Measurements from ENCODE around the gene CTBS.

CTBS gene, protein sequence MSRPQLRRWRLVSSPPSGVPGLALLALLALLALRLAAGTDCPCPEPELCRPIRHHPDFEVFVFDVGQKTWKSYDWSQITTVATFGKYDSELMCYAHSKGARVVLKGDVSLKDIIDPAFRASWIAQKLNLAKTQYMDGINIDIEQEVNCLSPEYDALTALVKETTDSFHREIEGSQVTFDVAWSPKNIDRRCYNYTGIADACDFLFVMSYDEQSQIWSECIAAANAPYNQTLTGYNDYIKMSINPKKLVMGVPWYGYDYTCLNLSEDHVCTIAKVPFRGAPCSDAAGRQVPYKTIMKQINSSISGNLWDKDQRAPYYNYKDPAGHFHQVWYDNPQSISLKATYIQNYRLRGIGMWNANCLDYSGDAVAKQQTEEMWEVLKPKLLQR

DNA sequence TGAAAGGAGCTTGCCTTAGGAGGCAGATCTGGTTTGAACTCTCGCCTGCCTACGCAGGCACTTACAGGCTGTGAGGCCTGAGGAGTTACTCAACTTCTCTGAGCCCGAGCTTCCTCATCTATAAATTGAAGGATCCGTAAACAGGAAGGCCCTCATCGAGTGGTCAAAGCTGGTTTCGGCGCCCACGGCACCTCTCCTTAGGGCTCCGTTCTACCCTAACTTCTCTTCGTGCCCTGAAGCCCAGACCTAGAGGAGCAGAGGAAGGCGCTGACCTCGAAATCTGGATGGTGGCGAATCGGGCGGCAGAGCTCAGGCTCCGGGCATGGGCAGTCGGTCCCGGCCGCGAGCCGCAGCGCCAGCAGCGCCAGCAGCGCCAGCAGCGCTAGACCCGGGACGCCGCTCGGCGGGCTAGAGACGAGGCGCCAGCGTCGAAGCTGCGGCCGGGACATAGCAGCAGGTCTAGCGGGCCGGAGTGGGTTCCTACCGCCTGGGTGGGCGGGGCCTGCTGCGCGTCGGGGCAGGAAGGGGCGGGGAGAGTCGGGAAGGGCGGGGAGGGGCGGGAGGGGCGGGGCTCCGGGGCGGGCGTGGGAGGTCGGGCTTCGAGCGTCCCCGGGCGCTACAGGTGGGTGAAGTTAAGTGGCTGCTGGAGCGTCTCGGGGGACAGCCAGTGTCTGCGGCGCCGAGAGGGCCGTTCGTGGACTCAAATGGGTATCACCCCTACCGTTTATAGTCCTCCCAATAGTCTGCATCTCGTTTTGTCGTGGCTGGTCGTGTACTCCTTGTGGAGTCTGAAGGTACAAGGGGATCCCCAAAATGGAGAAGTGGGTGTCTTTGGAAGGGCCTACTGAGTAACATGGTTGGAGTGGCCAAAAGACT lies at the start of gene CTBS:
Gene CTBS, minus strand, starts transcription at position 474 of the 876 bp plus-strand sequence. Its CDS starts 25 bp downstream, at position 449.
- TF ChIP-seq, protein P1, sequence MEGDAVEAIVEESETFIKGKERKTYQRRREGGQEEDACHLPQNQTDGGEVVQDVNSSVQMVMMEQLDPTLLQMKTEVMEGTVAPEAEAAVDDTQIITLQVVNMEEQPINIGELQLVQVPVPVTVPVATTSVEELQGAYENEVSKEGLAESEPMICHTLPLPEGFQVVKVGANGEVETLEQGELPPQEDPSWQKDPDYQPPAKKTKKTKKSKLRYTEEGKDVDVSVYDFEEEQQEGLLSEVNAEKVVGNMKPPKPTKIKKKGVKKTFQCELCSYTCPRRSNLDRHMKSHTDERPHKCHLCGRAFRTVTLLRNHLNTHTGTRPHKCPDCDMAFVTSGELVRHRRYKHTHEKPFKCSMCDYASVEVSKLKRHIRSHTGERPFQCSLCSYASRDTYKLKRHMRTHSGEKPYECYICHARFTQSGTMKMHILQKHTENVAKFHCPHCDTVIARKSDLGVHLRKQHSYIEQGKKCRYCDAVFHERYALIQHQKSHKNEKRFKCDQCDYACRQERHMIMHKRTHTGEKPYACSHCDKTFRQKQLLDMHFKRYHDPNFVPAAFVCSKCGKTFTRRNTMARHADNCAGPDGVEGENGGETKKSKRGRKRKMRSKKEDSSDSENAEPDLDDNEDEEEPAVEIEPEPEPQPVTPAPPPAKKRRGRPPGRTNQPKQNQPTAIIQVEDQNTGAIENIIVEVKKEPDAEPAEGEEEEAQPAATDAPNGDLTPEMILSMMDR (IDR thresholded peaks at IDR 0.05) = no peak

DNA sequence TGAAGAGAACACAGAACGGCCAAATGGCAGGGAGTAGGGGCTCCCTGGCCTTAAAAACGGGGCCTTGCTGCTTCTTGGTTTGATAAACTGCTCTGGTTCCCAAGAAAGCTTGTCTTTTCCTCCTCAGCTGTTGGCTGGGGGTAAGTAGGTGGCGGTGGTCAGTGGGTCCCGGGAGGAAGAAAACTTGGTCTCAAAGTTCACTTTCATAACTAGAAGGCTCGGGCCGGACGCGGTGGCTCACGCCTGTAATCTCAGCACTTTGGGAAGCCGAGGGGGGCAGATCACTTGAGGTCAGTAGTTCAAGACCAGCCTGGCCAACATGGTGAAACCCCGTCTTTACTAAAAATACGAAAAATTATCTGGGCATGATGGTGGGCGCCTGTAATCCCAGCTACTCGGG lies 47.3 kb upstream of the CTBS start:
- TF ChIP-seq, protein P1 (IDR thresholded peaks at IDR 0.05) = no peak

DNA sequence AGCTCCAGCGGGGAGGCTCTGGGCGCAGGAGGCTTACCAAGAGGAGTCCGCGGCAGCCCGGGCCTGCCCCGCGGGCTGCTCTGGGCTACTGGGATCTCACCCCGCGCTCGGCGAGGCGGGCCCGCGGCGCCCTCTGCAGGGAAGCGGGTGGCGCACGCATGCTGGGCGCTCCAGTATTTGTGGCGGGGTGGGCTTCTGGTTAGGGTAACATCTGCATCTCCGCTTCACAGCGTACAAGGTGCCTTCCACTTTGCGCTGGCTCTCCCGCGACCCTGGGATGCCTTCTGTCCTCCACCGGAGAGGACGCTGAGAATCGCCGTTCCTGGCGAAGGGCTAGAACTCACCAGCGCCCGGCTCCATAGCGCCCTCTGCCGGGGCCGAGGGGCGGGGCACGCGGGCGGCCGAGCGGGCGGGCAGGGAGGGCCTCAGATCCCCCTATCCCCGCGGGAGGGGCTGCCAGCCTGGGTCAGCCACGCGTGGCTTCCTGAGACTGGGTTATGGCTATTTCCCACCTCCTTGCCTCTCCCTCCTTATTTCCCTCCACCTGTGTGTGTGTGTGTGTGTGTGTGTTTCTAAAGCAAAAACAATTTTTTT lies 46.6 kb upstream of the CTBS start:
- TF ChIP-seq, protein P1 (IDR thresholded peaks at IDR 0.05) = peak; percentile 99

DNA sequence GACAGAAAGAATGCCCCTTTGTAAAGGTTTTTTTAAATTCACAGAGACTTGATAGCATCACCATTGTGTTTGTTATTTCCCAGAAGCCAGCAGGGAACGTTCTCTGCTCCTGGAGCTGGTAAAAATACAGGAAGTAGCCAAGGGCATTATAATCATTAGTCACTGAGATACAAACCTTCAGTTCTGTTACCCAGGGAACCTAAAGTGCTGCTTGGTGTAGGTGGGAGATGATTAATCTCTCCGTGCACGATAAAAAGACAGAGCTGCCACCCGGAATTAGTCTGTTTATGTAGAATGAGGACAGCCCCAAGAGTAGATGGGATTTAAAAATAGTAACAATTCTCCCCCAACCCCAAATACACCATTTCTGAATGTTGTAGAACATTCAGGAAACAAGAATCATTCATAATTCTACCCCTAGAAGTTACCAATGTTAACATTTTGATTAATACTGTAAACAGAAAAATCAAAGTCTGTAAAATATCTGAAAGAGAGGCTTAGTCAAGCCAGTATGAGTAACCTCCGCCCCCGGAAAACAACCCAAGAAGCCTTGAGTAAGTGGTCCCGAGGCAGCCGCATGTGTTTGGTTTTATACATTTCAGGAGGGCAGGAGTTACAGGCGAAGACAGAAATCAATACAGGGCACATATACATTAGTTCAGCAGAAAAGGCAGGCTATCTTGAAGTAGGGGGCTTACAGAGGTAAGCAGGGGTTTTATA lies 45.3 kb upstream of the CTBS start:
- TF ChIP-seq, protein P1 (IDR thresholded peaks at IDR 0.05) = no peak

DNA sequence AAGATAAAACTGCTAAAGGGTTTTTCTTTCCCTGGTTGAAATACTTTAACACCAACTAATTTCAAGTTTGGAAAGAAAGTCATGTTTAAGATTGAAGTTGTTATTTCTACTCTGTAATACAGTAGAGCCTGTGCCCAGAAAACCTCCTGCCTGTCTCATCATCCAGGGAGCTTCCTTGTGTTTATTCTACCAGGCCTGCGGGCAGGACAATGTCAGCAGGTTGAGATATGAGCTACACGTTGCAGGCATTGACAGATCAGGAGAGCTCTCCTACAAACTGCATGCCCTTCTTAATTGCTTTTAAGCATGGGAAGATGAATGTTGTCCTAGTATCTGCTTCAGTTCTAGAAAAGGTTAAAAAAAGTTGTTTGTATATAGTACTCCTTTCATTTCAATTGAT lies 43.1 kb upstream of the CTBS start:
- TF ChIP-seq, protein P1 (IDR thresholded peaks at IDR 0.05) = no peak

DNA sequence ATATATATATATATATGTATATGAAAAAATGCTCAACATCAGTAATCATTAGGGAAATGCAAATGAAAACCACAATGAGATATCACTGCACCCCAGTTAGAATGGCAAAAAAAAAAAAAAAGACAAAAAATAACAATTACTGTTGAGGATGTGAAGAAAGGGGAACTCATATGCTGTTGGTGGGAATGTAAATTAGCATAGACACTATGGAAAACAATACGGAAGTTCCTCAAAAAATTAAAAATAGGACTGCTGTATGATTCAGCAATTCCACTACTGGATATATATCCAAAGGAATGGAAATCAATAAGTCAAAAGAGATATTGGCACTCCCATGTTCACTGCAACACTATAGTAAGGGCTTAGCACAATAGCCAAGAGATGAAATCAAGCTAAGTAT lies 41.5 kb upstream of the CTBS start:
- TF ChIP-seq, protein P1 (IDR thresholded peaks at IDR 0.05) = no peak

DNA sequence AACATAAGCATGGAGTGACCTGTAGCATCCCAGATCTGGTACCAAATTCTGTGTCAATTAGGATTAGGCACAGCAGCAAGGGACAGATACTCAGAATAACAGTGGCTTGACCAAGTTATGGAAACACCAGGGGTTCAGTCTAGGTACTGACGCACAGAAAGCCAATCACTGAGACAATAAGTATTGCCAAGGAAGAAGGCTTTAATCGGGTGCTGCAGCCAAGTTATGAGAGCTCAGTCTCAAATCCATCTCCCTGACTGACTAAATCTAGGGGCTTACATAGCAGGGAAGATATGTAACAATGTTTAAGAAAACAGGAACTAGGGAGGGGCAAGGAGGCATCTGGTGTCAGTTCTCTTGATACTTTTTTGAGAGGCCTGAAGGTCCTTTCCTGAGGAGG lies 39.6 kb upstream of the CTBS start:
- TF ChIP-seq, protein P1 (IDR thresholded peaks at IDR 0.05) = no peak

All from LNCAP (cell line).